SIG-M5 treated with dmso at 0.1 percent for 504 hours (cell line): Measurements from ENCODE around the gene KRT76.

Experiments used
- DNase-seq: peaks from one replicate; lab custom pipeline; 2025; ENCODE audit not compliant: unreplicated experiment; lab: John Stamatoyannopoulos, UW

KRT76 gene

GRCh38 chr12:52740584-52740983 is 36.6 kb downstream of the KRT76 start:
- DNase-seq: no peak

- DNase-seq: no peak
Measured at GRCh38 chr12:52739963-52740362, 37.2 kb downstream of the KRT76 start.

GRCh38 chr12:52735816-52736632 is 41.1 kb downstream of the KRT76 start:
- DNase-seq: no peak

GRCh38 chr12:52735106-52735505 is 42.0 kb downstream of the KRT76 start:
- no peak for DNase-seq

- DNase-seq: no peak
Measured at GRCh38 chr12:52730793-52731192, 46.4 kb downstream of the KRT76 start.

GRCh38 chr12:52730383-52730782 is 46.8 kb downstream of the KRT76 start:
- no peak for DNase-seq

GRCh38 chr12:52729147-52729546 is 48.0 kb downstream of the KRT76 start:
- DNase-seq: no peak

GRCh38 chr12:52728374-52728773 is 48.8 kb downstream of the KRT76 start:
- DNase-seq: no peak

GRCh38 chr12:52727037-52727436 is 50.1 kb downstream of the KRT76 start:
- no peak for DNase-seq

- DNase-seq: no peak
Measured at GRCh38 chr12:52726451-52726850, 50.7 kb downstream of the KRT76 start.

- no peak for DNase-seq
Measured at GRCh38 chr12:52724384-52724783, 52.8 kb downstream of the KRT76 start.

- no peak for DNase-seq
Measured at GRCh38 chr12:52722680-52723079, 54.5 kb downstream of the KRT76 start.

- DNase-seq: no peak
Measured at GRCh38 chr12:52721838-52722470, 55.2 kb downstream of the KRT76 start.

- no peak for DNase-seq
Measured at GRCh38 chr12:52720365-52720886, 56.7 kb downstream of the KRT76 start.
